GM19372 (cell line): ENCODE data around the gene TRAF1.

Experiments used
- ATAC-seq: cut with Tn5 transposase; IDR thresholded peaks from one replicate; pipeline ENCODE4 v1.9.1; 2021; ENCODE audit warnings: mild to moderate bottlenecking, low read depth, moderate library complexity; ENCODE audit not compliant: unreplicated experiment

TRAF1 gene

DNA sequence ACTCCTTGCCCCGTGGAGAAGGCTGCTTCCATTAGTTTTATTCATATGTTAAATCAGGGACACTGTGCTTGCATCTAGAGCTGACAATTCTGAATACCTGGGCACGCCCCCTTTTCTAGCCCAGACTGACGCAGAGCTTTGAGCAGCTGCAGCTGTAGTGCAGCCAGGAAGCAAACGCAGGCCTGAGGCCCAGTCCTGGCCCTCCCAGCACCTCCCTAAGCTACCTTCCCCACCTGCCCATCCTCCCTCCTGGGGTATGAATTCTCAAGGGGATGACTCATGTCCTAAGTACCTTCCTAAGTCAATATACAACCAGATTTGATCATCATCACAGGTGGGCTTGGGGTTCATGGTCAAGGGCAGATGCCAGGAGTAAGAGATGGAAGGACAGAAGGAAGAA, 53.1 kb downstream of the TRAF1 start:
- ATAC-seq, result no peak

GRCh38 chr9:120872791-120873502, 53.6 kb downstream of the TRAF1 start:
- ATAC-seq, result no peak

- no peak for ATAC-seq
These were observed 56.4 kb downstream of the TRAF1 start for GRCh38 chr9:120870206-120870605.

- ATAC-seq, result no peak
These were observed 56.9 kb downstream of the TRAF1 start for GRCh38 chr9:120869726-120870125.

- no peak for ATAC-seq
These were observed 57.3 kb downstream of the TRAF1 start for GRCh38 chr9:120869360-120869687.

DNA sequence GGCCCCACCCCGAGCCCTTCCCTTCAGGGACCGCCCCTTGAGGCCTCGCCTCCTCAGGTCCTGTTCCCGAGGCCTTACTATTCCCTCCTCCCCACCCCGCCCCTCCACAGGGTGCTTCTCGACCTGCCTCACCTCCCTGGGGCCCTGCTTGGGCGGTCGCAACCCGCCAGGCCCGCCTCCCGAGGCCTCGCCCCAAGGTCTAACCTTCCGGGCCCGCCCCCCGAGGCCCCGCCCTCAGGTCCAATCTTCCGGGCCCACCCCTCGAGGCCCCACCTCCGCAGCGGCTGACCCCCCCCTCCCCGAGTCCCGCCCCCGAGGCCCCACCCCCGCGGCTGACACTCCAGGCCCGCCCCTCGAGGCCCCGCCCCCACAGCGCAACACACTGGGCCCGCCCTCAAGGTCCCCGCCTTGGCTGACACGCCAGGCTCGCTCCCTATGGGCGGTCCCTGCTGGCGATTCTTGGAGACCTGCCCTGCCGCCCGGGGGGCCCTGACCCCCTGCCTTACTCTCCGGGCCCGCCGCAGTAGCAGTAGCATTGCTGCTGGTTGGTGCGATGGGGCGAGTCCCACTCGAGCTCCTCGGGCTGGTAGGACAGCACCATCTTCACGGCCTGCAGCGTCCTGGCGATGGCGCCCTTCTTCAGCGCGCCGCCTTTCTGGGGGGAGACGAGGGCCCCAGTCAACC, 57.8 kb downstream of the TRAF1 start:
- peak; percentile 84 for ATAC-seq

DNA sequence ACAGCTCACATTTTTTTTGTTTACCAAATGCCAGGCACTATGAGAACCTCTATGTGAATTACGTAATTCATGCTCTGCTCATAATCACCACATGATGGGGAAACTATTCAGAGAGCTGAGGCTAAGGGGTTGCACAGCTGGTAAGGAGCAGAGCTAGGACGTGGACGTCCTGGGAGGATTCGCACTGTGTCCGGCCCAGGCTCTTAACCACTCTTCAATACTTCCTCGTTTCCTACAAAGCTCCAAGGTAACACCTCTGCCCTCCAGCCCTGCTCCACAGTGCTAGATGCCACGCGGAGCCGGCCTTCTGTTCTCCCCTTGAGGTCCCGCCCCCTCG, 58.3 kb downstream of the TRAF1 start:
- ATAC-seq, result no peak

GRCh38 chr9:120867676-120868338, 58.8 kb downstream of the TRAF1 start:
- no peak for ATAC-seq

- no peak for ATAC-seq
These were observed 59.9 kb downstream of the TRAF1 start for GRCh38 chr9:120866651-120867050.

GRCh38 chr9:120865809-120866208, 60.8 kb downstream of the TRAF1 start:
- ATAC-seq, result no peak

- no peak for ATAC-seq
These were observed 61.4 kb downstream of the TRAF1 start for GRCh38 chr9:120865176-120865575.

GRCh38 chr9:120864719-120865118, 61.9 kb downstream of the TRAF1 start:
- ATAC-seq, result no peak

DNA sequence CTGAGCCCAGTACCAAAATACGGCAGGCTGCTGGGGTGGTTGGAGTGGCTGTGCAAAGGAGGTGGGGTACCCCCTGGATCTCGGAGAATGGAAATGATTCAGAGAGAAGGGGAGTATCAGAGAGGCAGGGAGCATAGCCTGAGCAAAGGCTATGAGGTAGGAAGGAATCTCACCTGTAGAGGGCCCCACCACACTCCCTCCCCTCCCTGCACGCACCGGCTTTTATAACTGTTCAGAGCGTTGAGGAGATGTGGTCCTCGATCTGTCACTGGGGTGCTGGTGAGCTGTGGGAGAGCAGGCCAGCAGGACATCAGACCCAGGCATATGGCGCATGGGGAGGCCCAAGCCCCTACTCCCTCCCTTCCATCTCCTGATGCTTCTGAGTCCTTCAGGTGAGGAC, 62.8 kb downstream of the TRAF1 start:
- no peak for ATAC-seq

DNA sequence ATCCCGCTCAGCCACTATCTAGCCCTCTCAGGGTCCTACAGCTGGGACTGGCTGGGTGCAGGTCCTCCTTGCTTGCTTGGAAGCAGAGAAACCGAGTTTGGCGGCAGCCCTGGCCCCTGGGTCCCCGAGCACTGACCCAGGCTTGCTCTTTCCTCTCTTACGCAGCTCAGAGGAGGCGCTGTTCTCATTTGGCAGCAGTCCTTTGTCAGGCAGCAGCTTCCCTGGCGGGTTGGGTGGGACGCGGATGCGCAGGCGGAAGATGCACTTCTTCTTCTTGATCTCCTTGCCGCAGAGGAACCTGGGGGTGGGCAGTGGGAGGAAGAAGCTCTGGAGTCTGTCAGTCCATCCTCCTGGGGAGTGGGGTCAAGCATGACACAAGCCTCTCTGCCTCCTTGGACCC, 64.1 kb downstream of the TRAF1 start:
- no peak for ATAC-seq

DNA sequence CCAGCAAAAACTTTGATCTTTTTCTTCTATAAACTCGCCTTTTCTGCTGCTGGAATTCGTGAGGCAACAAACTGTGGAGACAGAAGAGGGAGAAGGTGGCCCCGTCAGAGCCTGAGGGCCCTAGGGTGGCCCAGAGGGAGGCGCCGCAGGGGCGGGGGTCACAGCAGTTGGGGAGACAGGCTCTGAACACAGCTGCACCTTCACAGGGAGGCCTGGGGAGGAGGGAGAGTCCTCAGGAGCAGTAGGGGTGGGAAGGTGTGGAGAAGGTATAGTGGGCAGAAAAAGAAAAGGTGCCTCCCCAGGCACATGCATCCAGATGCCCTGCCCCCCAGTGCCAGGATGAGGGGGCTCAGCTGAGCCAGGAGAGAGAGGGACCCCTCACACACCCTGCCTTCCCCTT, 64.7 kb downstream of the TRAF1 start:
- ATAC-seq, result no peak

DNA sequence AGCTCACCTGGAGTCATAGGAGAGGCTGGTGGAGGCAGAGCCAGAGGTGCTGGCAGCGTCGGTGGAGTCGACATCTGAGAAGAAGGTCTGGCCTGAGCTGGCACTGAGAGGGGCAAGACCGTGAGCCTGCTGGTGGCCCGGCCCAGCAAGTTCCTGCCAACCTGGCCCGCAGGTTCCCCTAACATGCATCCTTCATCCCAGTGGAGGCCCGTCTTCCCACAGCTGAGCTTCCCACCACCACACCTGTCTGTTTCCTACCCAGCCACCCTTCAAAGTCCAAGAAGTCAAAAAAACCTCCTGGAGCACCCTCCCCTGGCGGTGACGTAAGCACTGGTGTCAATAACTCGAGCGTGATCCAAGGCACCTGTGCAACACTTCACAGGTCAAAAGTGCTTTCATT, 66.5 kb downstream of the TRAF1 start:
- ATAC-seq, result no peak

DNA sequence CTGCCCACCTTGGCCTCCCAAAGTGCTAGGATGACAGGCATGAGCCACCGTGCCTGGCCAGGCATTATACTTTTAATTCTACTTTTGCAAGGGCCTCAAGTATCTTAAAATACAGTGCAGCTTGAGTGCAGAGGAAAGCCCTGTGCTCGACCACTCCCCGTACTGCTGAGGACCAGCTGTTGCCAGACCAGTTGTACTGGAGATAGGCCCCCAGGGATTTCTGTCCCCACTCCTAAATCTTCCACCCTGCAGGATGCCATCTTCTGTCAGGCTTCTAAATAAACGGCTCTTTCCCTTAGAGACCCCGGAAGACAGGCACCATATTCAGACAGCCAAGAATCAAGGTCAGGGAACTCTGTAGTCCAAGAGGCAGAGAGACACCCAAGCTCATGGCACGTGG, 67.2 kb downstream of the TRAF1 start:
- ATAC-seq, result no peak

GRCh38 chr9:120857902-120858301, 68.7 kb downstream of the TRAF1 start:
- no peak for ATAC-seq

DNA sequence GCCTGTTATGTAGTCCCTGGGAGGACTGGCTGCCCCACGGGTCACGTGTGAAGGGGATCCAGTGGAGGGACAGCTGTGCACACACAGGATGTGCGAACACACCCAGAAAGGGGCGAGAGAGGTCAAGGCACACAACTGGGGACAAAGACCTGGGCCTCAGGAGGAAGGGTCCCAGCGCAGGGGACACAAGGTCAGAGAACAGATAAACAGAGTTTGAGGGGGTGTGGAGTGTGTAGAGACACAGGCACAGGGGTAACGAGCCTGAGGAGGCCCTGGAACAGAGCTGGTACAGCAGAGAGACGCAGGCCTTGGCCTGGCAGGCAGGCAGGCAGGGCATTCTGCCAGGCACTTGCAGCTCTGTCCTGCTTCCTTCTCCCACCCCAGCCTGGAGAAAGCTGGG, 69.1 kb downstream of the TRAF1 start:
- no peak for ATAC-seq

DNA sequence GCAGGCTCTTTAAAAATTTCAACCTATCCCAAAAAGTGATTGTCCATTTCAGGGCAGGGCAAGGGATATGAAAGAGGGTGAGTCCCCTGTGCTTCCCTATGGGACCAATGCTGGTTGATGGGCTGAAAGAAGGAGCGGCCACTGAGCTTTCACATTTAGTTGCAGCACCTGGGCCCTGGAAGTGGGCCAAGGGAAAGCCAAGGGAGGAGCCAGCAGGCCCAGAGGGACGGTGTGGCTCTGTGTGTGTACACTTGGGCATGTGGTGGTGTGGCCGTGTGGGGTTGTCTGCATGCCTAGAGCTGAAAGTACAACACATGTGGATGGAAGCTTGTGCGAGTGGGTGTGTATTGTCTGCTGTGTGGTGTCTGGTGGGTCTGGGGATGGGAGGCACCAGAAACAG, 69.9 kb downstream of the TRAF1 start:
- ATAC-seq, result no peak

GRCh38 chr9:120855827-120856670, 70.5 kb downstream of the TRAF1 start:
- no peak for ATAC-seq
